GM19395 (cell line): Measurements from ENCODE around the gene STRBP.
A peak's percentile ranks its signal among the peaks of the same experiment; 100 is the strongest.
"Not testable (repeated sequence)": the region's sequence is repeated elsewhere in the genome, so short reads cannot be mapped to it uniquely, and the experiment has no call there.

Experiments used
- ATAC-seq: cut with Tn5 transposase; IDR thresholded peaks from one replicate; pipeline ENCODE4 v1.9.1; 2021; ENCODE audit warnings: mild to moderate bottlenecking, moderate library complexity; ENCODE audit not compliant: unreplicated experiment

STRBP gene

GRCh38 chr9:123200469-123200868 is 67.9 kb downstream of the STRBP start:
- not testable (repeated sequence) for ATAC-seq

GRCh38 chr9:123196124-123196523 is 72.3 kb downstream of the STRBP start:
- no peak for ATAC-seq

GRCh38 chr9:123194023-123194422 is 74.4 kb downstream of the STRBP start:
- no peak for ATAC-seq

- ATAC-seq, result no peak
These were observed 76.7 kb downstream of the STRBP start for GRCh38 chr9:123191680-123192079.

GRCh38 chr9:123191260-123191659 is 77.1 kb downstream of the STRBP start:
- ATAC-seq, result no peak

- ATAC-seq, result no peak
These were observed 81.3 kb downstream of the STRBP start for GRCh38 chr9:123187131-123187530.

GRCh38 chr9:123186029-123186428 is 82.4 kb downstream of the STRBP start:
- ATAC-seq, result not testable (repeated sequence)

GRCh38 chr9:123176949-123177348 is 91.4 kb downstream of the STRBP start:
- ATAC-seq, result no peak

- ATAC-seq, result no peak
These were observed 92.3 kb downstream of the STRBP start for GRCh38 chr9:123175854-123176629.

- peak; percentile 92 for ATAC-seq
These were observed 93.4 kb downstream of the STRBP start for GRCh38 chr9:123174887-123175518.

GRCh38 chr9:123174079-123174478 is 94.3 kb downstream of the STRBP start:
- no peak for ATAC-seq

GRCh38 chr9:123169926-123170325 is 98.5 kb downstream of the STRBP start:
- ATAC-seq, result no peak

- ATAC-seq, result no peak
These were observed 99.8 kb downstream of the STRBP start for GRCh38 chr9:123168586-123168985.

GRCh38 chr9:123167474-123167873 is 100.9 kb downstream of the STRBP start:
- ATAC-seq, result no peak

GRCh38 chr9:123165813-123166212 is 102.6 kb downstream of the STRBP start:
- ATAC-seq, result no peak

- no peak for ATAC-seq
These were observed 104.1 kb downstream of the STRBP start for GRCh38 chr9:123164285-123164684.

- ATAC-seq, result no peak
These were observed 105.5 kb downstream of the STRBP start for GRCh38 chr9:123162791-123163345.

- no peak for ATAC-seq
These were observed 106.0 kb downstream of the STRBP start for GRCh38 chr9:123162360-123162759.

GRCh38 chr9:123157221-123157620 is 111.2 kb downstream of the STRBP start:
- ATAC-seq, result no peak

- no peak for ATAC-seq
These were observed 117.5 kb downstream of the STRBP start for GRCh38 chr9:123150708-123151503.

- ATAC-seq, result no peak
These were observed 119.3 kb downstream of the STRBP start for GRCh38 chr9:123149067-123149466.
